Upper lobe of left lung (tissue), 4 donors: Measurements from ENCODE around the gene HBA1.
"Not testable (repeated sequence)": the region's sequence is repeated elsewhere in the genome, so short reads cannot be mapped to it uniquely, and the experiment has no call there.

Experiments
- POLR2A ChIP-seq, 4 donors: fragments of 450-650 bp; IDR thresholded peaks; one replicate each; pipeline ENCODE4 v1.5.1; 2016 to 2017; ENCODE audit warnings: antibody characterized with exemption in 4 of 4, mild to moderate bottlenecking in 2 of 4
- POLR2AphosphoS5 ChIP-seq, 2 donors: sonication (generic); formaldehyde crosslinking; IDR thresholded peaks; one replicate each; pipeline ENCODE4 v1.5.1; 2017; ENCODE audit warnings: antibody characterized with exemption in 2 of 2

DNA sequence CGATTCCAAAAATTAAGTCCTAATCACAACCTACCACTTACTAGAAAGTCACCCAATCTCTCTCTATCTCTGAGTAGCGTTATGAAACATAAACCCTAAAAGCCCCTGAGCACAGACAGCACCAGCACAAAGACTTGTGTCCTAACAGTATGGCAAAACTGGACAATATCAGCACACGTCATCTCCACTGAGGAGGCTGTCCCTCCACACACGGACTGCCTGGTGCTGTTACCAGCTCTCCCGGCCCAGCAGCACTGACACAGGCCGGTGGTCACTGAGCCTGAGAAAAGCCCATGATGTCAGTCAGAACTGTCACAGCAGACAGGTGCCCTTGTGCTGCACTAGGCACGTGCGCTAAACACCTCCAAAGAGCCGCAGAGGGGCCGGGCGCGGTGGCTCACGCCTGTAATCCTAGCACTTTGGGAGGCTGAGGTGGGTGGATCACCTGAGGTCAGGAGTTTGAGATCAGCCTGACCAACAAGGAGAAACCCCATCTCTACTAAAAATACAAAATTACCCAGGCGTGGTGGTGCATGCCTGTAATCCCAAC lies 35.2 kb downstream of the HBA1 start:
- not testable (repeated sequence) for TF ChIP-seq POLR2AphosphoS5, POLR2A (IDR thresholded peaks at IDR 0.05)
